Osteoblast (primary cell): Measurements from ENCODE around the gene AFAP1L2. TPM values are rescaled to one million over a fixed set of nuclear protein-coding genes. Genes with fewer than 3 reads are reported as not detected.

Experiments used
- DNase-seq: peaks from one replicate; pipeline ENCODE4 v3.0.0; 2011; ENCODE audit warnings: low spot score, mixed read lengths; ENCODE audit not compliant: insufficient read length; ENCODE audit errors: missing footprints
- H2AFZ ChIP-seq: 2 replicates; pipeline ENCODE4 v1.6.0; 2011; ENCODE audit warnings: mild to moderate bottlenecking, low read length
- H3K27ac ChIP-seq: 2 replicates; pipeline ENCODE4 v1.5.1; 2011; ENCODE audit warnings: mild to moderate bottlenecking, low read depth, low read length, moderate library complexity
- H3K27me3 ChIP-seq: 2 replicates; pipeline ENCODE4 v1.6.0; 2012; ENCODE audit warnings: mild to moderate bottlenecking, control low read depth, inconsistent platforms, low read length, moderate library complexity; ENCODE audit not compliant: insufficient read depth
- H3K36me3 ChIP-seq: 2 replicates; pipeline ENCODE4 v1.5.1; 2011; ENCODE audit warnings: mild to moderate bottlenecking, low read length, control low read depth, moderate library complexity; ENCODE audit not compliant: insufficient read depth
- H3K4me1 ChIP-seq: 2 replicates; pipeline ENCODE4 v1.5.1; 2011; ENCODE audit warnings: mild to moderate bottlenecking, low read length, control low read depth, moderate library complexity; ENCODE audit not compliant: insufficient read depth
- H3K4me2 ChIP-seq: 2 replicates; pipeline ENCODE4 v1.6.0; 2011; ENCODE audit warnings: mild to moderate bottlenecking, low read length; ENCODE audit not compliant: insufficient read depth
- H3K4me3 ChIP-seq: fragments of 200-600 bp; sonication (generic); 3 replicates; pipeline ENCODE4 v1.5.1; 2012; ENCODE audit warnings: mild to moderate bottlenecking, low read length, inconsistent platforms; ENCODE audit not compliant: insufficient read depth
- H3K79me2 ChIP-seq: 2 replicates; pipeline ENCODE4 v1.6.0; 2012; ENCODE audit warnings: mild to moderate bottlenecking, low read length, control low read depth, inconsistent platforms; ENCODE audit not compliant: insufficient read depth
- H3K9me3 ChIP-seq: 2 replicates; pipeline ENCODE4 v1.5.1; 2011; ENCODE audit warnings: low read depth, low read length, control low read depth
- H4K20me1 ChIP-seq: 2 replicates; pipeline ENCODE4 v1.6.0; 2012; ENCODE audit warnings: mild to moderate bottlenecking, low read length, control low read depth; ENCODE audit not compliant: insufficient read depth
- total RNA-seq: library from RNA; depleted of rRNA; stranded (reverse); fragments of >200 nt; gene quantifications from 2 replicates; pipeline ENCODE4 v1.2.3, GENCODE V29; 2012
- TF ChIP-seq, protein P1 (sequence below): IDR thresholded peaks from 2 replicates; pipeline ENCODE4 v1.5.1; 2011; ENCODE audit warnings: mild to moderate bottlenecking, low read depth, low read length, moderate library complexity; ENCODE audit errors: extremely low read depth

AFAP1L2 gene
- total RNA-seq, 1 donor, result 0.36 TPM

DNA sequence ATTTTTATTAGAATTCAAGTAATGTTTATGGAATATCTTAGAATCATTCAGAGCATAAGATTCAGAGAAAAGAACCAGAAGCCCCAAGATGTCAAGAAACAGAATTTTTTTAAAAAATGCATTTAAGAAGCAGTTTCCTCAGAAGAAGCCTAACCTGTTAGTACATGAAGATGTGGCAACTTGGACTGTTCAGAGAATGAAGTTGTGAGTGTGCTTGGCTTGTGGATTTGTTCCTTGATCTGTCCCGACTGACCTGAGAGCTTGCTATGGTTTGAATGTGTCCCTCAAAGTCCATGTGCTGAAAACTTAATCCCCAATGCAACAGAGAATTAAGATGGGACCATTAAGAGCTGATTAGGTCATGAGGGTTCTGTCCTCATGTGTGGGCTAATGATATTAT is 13.8 kb upstream of the AFAP1L2 start:
- Histone ChIP-seq H2AFZ (no peak overlapping the region), H3K27ac (no peak overlapping the region), H3K36me3 (no peaks in the 10 kb centered on the region), H3K27me3 (no peaks in the 10 kb centered on the region), H4K20me1 (no peaks in the 10 kb centered on the region), H3K4me2 (no peak overlapping the region), H3K9me3 (no peaks in the 10 kb centered on the region), H3K4me3 (no peak overlapping the region), H3K79me2 (no peaks in the 10 kb centered on the region), H3K4me1 (no peaks in the 10 kb centered on the region)
- no peak for DNase-seq
- TF ChIP-seq, protein P1, sequence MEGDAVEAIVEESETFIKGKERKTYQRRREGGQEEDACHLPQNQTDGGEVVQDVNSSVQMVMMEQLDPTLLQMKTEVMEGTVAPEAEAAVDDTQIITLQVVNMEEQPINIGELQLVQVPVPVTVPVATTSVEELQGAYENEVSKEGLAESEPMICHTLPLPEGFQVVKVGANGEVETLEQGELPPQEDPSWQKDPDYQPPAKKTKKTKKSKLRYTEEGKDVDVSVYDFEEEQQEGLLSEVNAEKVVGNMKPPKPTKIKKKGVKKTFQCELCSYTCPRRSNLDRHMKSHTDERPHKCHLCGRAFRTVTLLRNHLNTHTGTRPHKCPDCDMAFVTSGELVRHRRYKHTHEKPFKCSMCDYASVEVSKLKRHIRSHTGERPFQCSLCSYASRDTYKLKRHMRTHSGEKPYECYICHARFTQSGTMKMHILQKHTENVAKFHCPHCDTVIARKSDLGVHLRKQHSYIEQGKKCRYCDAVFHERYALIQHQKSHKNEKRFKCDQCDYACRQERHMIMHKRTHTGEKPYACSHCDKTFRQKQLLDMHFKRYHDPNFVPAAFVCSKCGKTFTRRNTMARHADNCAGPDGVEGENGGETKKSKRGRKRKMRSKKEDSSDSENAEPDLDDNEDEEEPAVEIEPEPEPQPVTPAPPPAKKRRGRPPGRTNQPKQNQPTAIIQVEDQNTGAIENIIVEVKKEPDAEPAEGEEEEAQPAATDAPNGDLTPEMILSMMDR, result no peak

DNA sequence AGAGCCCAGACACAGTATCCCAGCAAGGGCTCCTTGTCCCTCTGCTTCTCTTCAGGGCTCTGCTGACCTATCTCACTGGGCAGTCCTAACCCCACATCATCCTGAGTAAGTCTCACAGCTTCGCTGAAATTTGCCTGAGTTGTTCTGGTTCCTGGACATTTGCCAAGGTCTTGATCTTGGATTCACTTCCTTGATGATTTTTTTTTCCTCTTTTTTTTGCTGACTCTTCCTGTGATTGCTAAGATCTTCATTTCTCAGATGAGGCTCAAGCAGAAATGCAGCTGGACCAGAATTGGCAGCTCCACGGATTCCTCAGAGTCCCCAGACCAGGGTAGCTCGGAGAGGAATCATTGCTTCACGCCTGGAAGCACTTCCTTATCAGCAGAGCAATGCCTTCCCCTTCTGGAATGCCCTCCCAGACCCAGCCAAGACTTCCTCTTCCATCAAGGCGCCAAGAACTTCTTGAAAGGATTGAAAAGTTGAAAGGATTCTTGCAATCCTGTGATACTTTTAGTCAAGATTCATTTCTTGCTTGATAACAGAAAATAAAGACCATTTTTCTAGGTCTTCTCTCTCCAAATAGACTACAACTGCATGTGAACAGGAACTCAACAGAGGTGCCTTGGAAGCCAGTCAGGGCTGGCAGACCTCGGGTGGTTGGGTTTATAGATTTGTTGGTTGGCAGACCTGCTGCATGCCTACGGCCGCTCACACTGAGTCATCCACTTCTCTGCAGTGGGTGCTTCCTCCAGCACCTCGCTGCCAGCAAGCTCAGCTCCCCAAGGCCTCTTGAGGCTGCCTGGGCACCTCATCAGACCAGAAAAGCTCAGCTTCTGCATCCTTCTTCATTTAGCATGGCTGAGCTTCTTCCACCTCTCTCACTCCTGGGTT is 8.8 kb upstream of the AFAP1L2 start:
- DNase-seq, result no peak
- Histone ChIP-seq H3K36me3 (no peaks in the 10 kb centered on the region), H4K20me1 (no peaks in the 10 kb centered on the region), H2AFZ (no peak overlapping the region), H3K79me2 (no peaks in the 10 kb centered on the region), H3K27ac (no peak overlapping the region), H3K4me3 (no peak overlapping the region), H3K4me2 (no peak overlapping the region), H3K4me1 (no peaks in the 10 kb centered on the region), H3K9me3 (no peaks in the 10 kb centered on the region), H3K27me3 (no peaks in the 10 kb centered on the region)
- TF ChIP-seq, protein P1, result no peak

DNA sequence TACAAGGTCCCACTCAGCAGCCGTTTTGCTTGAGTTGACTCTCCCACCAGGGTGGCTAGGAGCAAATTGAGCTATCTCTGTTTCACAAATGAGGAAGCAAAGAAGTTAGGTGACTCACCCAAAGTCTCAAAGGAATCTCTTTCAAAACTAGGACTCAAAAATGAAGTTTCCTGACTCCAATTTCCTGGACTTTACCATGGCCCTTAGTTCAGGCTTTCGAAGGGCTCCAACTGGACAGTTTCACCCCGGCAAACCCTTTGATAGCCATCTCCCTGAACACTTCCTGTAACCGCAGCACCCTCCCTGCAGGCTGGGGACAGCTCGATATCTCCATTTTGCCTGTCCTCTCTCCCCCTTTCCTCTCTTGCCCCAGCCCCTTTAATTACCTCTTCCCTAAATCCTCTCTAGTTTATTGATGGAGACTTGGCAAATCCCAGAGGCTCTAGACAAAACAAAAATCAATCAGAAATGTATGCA is 4.7 kb upstream of the AFAP1L2 start:
- peaks cover 14% of the 10 kb centered on the region for H3K27me3 ChIP-seq
- H3K27ac ChIP-seq, result no peak overlapping the region
- TF ChIP-seq, protein P1, result no peak
- H3K79me2 ChIP-seq, result no peaks in the 10 kb centered on the region
- no peak overlapping the region for H2AFZ ChIP-seq
- DNase-seq, result no peak
- no peaks in the 10 kb centered on the region for H4K20me1 ChIP-seq
- H3K36me3 ChIP-seq, result no peaks in the 10 kb centered on the region
- H3K4me2 ChIP-seq, result no peak overlapping the region
- no peaks in the 10 kb centered on the region for H3K9me3 ChIP-seq
- H3K4me1 ChIP-seq, result no peaks in the 10 kb centered on the region
- H3K4me3 ChIP-seq, result no peak overlapping the region

DNA sequence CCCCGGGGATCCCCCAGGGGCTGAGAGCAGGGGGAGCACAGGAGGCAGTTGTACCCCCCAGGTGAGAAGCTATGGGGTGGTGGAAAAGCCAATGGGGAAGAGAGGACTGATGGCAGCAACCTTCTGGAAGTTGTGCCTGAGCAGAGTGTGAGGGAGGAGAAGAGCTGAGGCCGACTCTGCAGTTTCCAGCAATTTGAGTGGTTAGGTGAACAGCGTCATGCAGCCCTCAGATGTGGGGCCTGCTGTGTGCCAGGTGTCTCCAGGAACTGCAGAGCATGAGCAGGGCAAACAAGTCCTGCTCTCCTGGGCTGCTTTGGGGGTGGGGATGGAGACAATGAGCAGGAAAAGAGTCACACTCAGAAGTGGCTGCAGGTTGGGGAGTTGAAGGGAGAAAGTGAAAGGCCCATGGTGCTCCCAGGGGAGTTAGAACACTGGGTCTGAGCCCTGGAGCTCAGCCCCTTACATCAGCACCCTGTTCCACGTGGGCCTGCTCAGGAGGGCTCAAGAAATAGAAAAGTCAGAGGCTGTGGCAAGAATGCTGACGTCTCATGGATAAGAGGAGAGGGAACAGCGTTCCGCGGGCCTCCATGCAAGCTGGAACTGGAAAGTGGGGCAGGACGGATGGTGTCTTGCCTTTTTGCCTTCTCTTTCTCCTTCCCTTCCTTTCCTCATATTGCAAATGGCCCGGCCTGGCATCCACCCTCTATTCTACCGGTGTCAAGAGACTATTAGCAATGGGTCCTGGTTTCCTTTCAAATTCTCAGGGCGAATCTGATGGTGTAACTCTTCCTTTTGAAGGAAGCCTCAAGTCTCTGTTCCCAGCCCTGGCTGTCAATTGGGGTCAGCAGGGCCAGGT is 4.0 kb upstream of the AFAP1L2 start:
- Histone ChIP-seq H3K36me3 (no peaks in the 10 kb centered on the region), H3K4me1 (no peaks in the 10 kb centered on the region), H3K4me3 (no peak overlapping the region), H3K79me2 (no peaks in the 10 kb centered on the region), H3K27me3 (peaks cover 21% of the 10 kb centered on the region), H3K4me2 (no peak overlapping the region), H3K27ac (no peak overlapping the region), H4K20me1 (no peaks in the 10 kb centered on the region), H2AFZ (no peak overlapping the region), H3K9me3 (no peaks in the 10 kb centered on the region)
- TF ChIP-seq, protein P1, result no peak
- DNase-seq, result no peak
